GM12874 (cell line): ENCODE results near the gene SUMO3.

Experiments used
- TF ChIP-seq, protein P1 (sequence below): IDR thresholded peaks from 2 replicates; pipeline ENCODE4 v1.5.1; 2011; ENCODE audit warnings: low read depth, mild to moderate bottlenecking, control low read depth, low read length, moderate library complexity; ENCODE audit not compliant: insufficient read depth

Gene SUMO3

DNA sequence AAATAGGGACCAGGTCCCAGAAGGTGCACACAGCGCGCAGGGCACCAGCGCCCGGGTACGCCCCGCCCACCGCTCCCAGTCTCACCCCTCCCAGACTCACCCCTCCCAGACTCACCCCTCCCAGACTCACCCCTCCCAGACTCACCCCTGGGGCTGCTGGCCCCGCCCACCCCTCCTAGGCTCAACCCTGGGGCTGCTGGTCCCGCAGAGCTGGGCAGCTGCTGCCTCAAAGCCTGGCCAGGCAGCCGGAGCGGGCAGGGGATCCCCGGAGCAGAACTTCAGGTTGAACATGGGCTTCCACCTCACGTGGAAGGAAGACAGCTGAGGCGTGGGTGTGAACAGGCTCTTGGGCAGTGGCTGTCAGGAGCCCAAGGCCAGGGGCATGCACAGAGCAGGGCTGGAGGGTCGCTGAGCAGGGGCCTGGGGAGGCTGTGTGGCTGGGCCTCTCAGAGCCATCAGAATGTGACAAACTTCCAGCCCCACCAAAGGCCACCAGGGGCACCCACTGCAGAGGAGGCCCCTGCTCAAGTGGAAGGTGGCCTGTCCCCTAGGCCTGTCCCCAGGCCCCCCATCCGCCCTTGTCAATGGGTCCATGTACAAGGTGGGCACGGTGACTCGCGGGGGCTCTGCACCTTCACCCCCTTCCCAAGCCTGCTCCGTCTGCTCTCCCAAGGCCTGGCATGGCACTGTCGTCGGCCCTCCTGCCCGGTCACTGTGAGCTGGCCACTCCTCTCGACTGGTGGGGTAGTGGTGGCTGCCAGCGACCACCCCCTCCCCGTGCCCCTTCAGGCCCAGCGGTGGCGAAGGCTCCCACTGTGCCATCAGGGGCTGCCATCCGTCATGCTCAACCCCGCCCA lies 20.4 kb upstream of the SUMO3 start:
- TF ChIP-seq, protein P1, sequence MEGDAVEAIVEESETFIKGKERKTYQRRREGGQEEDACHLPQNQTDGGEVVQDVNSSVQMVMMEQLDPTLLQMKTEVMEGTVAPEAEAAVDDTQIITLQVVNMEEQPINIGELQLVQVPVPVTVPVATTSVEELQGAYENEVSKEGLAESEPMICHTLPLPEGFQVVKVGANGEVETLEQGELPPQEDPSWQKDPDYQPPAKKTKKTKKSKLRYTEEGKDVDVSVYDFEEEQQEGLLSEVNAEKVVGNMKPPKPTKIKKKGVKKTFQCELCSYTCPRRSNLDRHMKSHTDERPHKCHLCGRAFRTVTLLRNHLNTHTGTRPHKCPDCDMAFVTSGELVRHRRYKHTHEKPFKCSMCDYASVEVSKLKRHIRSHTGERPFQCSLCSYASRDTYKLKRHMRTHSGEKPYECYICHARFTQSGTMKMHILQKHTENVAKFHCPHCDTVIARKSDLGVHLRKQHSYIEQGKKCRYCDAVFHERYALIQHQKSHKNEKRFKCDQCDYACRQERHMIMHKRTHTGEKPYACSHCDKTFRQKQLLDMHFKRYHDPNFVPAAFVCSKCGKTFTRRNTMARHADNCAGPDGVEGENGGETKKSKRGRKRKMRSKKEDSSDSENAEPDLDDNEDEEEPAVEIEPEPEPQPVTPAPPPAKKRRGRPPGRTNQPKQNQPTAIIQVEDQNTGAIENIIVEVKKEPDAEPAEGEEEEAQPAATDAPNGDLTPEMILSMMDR, result no peak

DNA sequence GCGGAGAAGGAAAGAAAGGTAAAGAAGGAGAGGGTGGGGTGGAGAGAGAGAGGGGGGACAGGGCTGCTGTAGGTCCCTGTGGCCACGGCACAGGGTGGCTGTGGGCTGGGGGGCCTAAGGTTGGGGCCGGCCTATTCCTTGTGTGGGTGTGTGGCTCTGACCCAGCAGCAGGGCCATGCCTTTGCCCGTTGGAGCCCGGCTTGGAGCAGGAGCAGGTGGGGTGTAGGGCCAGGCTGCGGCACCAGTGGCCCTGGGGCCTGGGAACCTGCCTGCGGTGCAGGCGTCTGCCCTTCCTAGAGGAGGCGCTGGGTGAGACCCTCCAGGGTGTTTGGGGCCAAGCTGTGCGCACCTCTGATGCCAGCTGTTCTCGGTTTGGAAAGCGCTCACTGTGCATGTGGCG lies 19.7 kb upstream of the SUMO3 start:
- TF ChIP-seq, protein P1, result no peak

DNA sequence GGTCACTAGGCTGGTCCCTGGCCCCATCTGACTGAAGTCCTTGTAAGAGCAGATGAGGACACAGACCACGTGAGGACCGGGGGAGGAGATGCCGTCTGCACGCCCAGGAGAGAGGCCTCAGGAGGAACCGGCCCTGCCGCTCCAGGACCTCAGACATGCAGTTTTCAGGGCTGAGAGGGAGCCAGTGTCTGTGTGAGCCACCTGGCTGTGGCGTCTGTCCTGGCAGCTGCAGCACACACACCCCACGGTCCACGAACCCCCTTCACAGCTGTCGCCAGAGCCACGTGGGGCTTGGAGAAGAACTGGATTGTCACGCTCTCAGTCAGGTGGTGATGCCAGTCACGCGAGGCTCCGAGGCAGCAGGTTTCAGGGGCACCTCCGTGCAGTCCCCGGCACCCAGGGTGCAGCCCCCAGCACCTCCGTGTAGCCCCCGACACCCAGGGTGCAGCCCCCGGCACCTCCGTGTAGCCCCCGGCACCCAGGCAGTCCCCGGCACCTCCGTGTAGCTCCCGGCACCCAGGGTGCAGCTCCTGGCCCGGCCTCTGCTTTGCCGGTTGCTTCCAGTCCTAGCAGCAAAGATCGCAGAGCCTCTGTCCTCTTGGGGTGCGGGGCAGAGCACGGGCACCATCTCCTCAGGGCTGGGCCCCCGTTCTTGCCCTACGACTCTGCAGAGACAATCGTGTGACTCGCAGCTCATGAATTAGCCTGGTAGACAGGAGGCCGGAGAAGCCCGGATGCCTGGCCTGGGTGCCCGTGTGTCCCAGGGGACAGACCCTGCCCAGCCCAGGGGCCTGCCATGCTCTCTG lies 19.0 kb upstream of the SUMO3 start:
- TF ChIP-seq, protein P1, result no peak

DNA sequence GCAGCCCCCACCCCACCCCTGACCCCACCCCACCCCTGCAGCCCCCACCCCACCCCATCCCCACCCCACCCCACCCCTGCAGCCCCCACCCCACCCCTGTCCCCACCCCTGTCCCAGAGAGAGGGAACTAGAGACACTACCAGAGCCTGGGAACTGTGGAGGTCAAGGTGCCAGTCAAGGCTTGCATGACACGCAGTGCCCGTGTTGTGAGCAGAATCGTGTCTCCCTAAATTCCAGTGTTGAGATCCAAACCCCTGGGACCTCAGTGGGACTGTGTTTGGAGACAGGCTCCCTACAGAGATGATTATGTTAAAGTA lies 18.4 kb upstream of the SUMO3 start:
- TF ChIP-seq, protein P1, result no peak

DNA sequence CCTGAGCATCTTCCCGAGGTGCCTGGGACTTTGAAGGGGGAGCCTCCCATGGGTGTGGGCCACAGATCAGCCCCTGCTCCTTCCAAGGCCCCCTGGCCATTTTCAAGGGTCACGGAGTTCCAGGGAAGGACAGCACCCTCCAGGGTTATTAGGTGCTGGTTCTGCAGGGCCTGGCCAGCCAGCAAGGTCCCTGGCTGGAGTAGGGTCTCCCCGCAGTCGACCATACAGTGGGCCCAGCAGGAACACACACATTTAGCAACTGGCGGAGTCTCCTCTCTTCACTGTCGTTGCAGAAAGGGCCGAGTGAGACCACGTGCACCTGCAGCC lies 17.7 kb upstream of the SUMO3 start:
- TF ChIP-seq, protein P1, result no peak

DNA sequence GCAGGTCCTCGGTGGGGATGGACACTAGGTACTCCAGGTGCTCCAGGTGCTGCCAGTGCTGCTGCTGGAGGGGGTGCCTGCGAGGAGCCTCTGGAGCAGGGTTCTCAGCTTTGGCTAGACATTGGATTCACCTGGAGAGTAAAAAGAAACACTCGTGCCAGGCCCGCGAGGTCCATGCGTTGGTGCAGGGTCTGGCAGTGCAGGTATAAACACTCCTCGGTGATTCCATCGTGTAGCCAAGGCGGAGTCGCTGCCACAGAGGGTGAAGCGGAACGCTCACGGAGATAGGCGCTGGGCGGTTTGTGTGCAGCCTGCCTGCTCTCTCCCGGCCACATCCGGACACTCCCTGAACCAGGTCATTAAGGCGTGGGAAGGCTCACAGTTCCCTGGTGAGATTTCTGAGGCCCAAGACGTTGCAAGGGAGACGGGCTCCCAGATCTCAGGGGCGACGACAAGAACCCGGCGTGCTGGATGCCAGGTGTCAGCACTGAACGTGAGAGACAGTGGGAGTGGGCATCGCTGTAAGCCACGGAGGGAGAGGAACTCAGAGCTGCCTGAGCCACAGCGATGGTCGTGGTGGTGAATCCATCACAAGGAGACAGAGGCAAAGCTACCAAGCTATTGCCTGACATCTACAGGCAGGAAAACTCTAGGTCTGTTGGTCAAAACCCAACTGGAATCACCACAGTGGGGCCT lies 17.2 kb upstream of the SUMO3 start:
- TF ChIP-seq, protein P1, result no peak

DNA sequence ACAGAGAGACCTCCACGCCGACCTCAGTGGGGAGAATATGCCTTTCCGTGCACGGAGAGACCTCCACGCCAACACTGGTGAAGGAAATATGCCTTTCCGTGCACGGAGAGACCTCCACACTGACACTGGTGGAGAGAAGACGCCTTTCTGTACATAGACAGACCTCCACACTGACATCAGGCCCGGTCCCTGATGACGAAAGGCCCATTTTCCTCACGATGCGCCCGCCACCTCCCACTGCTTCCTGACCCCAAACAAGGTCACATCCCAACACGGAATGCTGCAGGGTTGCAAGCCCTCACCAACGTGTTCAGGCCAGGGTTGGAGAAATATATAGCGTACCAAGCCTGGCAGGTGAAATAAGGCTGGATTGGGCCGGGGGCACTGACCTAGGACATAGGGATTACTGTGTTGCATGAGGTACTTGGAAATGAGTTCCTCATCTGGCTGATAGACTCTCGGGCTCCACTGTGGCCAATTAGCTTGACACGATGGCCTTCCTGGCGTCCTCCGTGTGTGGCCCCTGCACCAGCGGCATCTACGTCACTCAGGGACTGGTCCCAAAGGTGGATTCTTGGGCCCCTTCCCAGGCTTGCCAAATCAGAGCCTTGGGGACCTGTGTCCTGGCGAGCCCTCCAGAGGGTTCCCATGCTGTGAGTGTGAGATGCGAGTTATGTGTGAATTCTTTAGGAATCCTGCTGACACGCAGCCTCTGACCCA lies 16.5 kb upstream of the SUMO3 start:
- TF ChIP-seq, protein P1, result no peak
